ENCODE data around the gene MMP13.
"Not testable (repeated sequence)": the region's sequence is repeated elsewhere in the genome, so short reads cannot be mapped to it uniquely, and the experiment has no call there.

The MMP13 gene

DNA sequence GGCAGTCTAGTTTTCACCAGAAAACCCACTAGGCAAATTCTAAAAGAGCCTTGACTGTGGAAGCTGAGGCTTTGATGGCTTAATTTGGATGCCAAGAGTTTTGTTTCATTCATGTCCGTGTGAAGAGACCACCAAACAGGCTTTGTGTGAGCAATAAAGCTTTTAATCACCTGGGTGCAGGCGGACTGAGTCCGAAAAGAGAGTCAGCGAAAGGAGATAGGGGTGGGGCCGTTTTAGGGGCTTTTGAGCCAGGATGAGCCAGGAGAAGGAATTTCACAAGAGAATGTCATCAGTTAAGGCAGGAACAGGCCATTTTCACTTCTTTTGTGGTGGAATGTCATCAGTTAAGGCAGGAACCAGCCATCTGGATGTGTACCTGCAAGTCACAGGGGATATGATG is 51.6 kb downstream of the MMP13 start:
- not testable (repeated sequence) for DNase-seq (ENCODE audit: extremely low read depth in 1 of 2, low read depth in 1 of 2)

DNA sequence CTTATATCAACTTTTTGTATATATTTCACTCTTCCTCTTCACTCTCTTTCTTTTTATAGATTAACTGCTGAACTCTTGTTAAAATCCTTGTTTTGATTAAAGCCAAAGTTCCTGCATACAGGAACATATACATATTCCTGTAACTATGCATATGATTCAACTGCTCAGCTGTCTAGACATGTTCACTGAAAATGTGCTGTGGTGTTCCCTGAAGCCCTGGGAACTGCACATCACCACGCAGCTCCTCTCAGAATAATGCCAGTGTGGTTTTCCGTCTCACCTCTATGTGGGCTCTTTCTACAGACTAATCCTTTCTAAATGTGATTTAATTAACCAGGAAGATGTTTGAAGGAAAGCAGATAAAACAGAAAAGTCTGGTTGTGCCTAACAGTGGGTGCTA is 55.2 kb downstream of the MMP13 start:
- no peak for DNase-seq (ENCODE audit: extremely low read depth in 1 of 2, low read depth in 1 of 2)

All from activated CD8-positive, alpha-beta memory T cell treated with anti-CD3 and anti-CD28 coated beads for 1 hour (primary cell).